GM19193 (cell line): Measurements from ENCODE around the gene C10orf67.

Experiments
- POLR2A ChIP-seq: IDR thresholded peaks from 4 replicates; pipeline ENCODE4 v1.6.1; 2011; ENCODE audit not compliant: insufficient read depth, insufficient read length; ENCODE audit errors: extremely low read depth

C10orf67 gene

GRCh38 chr10:23344241-23344841, at the start of gene C10orf67:
TSS of gene C10orf67 (minus strand) at chr10:23344797. CDS start at chr10:23344774, 23 bp downstream.
- TF ChIP-seq POLR2A: no peak

- no peak for TF ChIP-seq POLR2A
These were observed 47.2 kb upstream of the C10orf67 start for GRCh38 chr10:23391821-23392220.

GRCh38 chr10:23390809-23391208, 46.2 kb upstream of the C10orf67 start:
- no peak for TF ChIP-seq POLR2A

- TF ChIP-seq POLR2A: no peak
These were observed 41.5 kb upstream of the C10orf67 start for GRCh38 chr10:23386052-23386451.

- no peak for TF ChIP-seq POLR2A
These were observed 39.8 kb upstream of the C10orf67 start for GRCh38 chr10:23384364-23384763.

GRCh38 chr10:23383637-23384036, 39.0 kb upstream of the C10orf67 start:
- TF ChIP-seq POLR2A: no peak

GRCh38 chr10:23381298-23382040, 36.9 kb upstream of the C10orf67 start:
- no peak for TF ChIP-seq POLR2A

- no peak for TF ChIP-seq POLR2A
These were observed 35.1 kb upstream of the C10orf67 start for GRCh38 chr10:23379686-23380085.

GRCh38 chr10:23376229-23376655, 31.6 kb upstream of the C10orf67 start:
- TF ChIP-seq POLR2A: no peak

GRCh38 chr10:23375366-23375765, 30.8 kb upstream of the C10orf67 start:
- no peak for TF ChIP-seq POLR2A

GRCh38 chr10:23373156-23373555, 28.6 kb upstream of the C10orf67 start:
- no peak for TF ChIP-seq POLR2A

- no peak for TF ChIP-seq POLR2A
These were observed 26.5 kb upstream of the C10orf67 start for GRCh38 chr10:23371073-23371472.

- TF ChIP-seq POLR2A: no peak
These were observed 25.5 kb upstream of the C10orf67 start for GRCh38 chr10:23370106-23370505.

- no peak for TF ChIP-seq POLR2A
These were observed 24.4 kb upstream of the C10orf67 start for GRCh38 chr10:23368816-23369640.

GRCh38 chr10:23367896-23368595, 23.4 kb upstream of the C10orf67 start:
- TF ChIP-seq POLR2A: no peak
